ENCODE data around the gene ALAD.
"Not testable (repeated sequence)": the region's sequence is repeated elsewhere in the genome, so short reads cannot be mapped to it uniquely, and the experiment has no call there.

Gene ALAD

DNA sequence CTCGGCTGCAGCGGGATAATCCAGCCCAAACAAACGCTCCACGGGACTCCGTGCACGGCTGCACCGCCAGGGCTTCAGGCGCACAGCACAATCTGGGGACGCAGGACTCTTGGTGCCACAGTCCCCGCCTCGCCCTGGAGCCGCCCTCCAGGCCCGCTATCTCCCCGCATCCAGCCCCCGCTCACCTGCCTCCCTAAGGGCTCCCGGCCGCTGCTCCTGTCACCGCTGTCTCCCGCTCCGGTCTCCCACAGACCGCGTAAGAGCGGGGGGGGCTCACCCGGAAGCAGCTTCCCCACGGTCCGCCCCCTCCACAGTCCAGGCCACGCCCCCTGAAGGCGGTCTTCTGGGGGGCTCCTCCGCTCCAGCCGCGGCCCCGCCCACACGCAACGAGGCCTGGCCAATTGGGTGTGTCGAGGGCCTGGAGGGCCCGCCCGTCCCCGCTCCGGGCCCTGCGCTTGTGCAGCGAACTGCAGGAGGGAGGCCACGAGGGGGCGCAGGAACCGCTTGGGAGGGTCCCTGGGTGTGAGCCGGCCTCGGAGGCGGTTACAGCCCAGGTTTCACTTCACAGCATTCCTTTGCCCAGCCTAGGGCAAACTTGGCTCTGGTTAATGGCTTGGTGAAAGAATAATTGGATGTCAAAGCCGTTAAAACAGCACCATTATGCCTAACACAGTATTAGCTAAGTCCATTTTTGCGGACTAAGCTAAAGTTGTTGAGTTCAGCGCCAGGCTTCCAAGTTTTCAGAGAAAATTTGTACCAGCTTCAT lies at the start of gene ALAD:
TSS of gene ALAD (minus strand) at position 258 of the 766 bp plus-strand sequence. CDS start 7,725 bp downstream, outside the sequence.
- DNase-seq = peak; percentile 98

DNA sequence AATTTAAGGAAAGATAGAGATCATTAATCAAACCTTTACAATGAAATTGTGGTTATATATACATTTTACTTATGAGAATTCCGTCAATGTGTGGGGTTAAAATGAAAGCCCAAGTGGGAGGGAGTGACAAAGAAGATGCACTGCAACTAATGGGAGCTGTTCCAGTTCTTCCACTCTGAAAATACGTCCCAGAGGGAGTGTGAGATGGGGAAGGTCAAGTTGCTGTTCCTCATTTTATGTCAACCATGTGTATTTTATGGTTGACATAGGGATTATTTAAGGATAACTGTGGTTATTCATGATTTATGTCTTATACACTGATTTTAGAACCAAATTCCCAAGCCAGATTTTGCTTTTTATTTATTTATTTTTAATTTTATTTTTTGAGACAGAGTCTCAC lies 48.3 kb upstream of the ALAD start:
- DNase-seq = no peak

DNA sequence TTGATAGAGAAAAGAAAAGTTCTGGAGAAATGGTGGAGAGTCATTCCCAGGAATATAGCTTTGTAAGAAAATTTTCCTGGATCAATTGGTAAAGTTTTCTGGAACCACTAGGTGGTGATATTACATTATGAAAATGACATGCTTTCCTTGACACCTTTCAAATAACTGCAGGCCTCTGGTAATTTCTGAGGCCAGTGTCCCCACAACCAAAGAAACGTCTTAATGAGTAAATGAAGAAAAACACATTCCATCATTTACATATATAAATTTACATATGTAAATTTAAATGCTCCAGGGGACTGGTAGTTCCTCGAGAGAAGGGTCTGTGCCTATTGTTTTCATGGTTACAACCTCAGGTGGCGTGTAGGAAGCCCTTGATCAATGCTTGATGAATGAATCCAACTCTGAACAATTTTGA lies 45.2 kb upstream of the ALAD start:
- DNase-seq = peak; percentile 72

DNA sequence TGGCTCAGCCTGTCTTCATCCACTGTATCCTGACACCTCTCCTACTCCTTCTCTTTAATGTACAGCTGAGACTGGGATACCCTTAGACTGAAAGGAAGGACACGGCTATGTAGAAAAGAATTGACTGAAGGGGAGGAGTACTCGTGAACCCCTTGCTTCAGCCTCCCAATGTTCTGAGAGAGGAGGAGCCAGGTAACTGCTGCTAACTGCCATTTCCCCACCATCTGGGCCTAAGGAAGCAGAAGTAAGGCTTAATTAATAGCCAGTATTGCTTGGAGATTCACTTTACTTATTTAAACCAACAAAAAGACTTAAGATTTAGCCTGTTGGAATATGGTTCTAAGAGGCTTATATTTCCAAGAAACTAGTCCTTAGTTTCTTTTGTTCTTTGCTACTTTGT lies 43.7 kb upstream of the ALAD start:
- DNase-seq = no peak

DNA sequence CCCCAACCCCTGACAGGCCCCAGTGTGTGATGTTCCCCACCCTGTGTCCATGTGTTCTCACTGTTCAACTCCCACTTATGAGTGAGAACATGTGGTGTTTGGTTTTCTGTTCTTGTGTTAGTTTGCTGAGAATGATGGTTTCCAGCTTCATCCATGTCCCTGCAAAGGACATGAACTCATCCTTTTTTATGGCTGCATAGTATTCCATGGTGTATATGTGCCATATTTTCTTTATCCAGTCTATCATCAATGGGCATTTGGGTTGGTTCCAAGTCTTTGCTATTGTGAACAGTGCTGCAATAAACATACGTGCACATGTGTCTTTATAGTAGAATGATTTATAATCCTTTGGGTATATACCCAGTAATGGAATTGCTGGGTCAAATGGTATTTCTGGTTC lies 36.6 kb upstream of the ALAD start:
- DNase-seq = not testable (repeated sequence)

DNA sequence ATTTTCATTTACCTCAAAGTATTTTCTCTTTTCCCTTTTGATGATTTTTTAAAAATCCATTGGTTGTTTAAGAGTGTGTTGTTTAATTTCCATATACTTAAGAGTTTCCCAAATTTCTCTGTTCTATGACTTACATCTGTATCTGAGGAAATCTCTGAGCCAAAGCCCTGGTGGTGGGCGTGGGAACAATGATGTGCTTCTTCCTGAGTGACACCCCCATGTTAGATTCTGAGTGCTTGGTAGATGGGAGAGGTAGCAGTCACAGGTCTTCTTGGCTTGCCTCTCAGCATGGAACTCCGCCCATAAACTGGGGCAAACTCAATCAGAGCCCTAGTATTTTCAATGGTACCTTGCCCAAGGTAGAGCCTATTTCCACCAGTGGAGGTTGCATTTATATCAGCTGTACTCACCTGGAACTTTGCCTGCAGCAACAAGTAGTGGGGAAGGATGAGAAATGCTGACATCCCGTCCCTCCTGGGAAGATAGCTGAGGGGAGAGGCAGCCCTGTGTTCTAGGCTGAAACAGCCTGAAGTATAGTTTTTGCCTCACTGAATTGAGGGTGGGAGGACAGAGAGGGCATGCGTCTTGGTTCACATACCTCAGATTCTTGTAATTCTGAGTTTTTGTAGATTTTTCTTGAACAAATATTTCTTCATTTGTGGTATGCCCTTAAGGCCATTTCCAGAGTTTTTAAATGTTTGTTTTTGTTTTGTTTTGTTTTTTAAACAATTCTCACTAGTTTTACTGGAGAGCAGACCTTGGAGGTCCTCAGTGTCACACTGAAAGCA lies 35.8 kb upstream of the ALAD start:
- DNase-seq = no peak

DNA sequence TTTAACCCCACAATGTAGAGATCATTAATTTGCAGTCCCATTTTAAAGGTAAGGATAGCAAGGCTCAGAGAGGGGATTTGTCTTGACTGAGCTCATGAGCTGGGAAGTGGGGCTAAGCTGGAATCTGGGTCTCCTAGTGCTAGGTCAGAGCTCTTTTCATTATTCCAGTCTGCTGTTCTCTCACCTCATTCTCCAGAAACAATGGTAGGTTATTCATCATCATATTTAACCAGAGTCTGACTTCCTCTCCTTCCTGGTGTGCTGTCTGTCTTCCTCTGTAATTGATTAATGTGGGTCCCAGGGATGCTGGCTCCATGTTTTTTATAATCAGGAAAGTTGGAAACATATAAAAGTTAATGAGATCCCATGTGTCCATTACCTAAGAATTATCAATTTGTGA lies 30.1 kb upstream of the ALAD start:
- DNase-seq = no peak

DNA sequence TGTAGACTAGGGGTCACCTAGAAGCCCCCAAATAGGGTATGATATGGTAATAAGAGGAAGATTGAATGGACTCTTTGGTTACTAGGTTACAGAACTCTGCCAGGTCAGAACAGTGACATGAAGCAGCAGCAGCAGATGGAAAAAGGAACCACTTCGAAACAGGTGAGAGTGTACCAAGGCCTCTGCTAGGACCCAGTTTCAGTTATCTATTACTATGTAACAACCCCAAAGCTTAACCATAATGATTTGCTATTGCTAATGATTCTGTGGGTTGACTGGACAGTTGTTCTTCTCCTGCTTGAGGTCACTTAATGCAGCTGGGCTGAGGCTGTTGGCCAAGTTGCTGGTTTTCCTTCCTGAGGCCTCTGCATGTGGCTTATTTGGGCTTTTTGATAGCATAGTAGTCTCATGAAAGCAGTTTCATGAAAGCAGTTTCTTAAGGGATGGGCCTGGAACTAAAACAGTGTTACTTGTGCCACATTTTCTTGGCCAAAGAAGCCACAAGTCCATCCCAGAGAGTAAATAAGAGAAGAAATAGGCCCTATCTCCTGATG lies 27.1 kb upstream of the ALAD start:
- DNase-seq = no peak

DNA sequence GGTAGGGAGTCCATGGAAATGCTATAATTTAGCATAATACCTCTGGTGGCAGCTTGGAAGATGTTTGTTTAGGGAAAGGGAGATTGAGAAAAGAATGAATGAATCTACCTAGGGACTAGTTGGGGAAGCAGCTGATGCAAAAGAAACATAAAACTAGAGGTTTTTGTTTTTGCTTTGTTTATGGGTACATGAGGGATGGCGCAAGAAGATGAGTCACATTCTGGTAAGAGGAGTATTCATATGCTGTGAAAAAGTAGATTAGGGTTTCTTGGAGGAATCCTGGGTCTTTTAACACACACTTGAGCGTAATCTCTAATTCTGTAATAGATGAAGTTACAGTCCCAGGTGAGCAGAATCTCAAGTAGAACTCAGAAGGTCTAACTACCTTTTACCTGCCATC lies 26.5 kb upstream of the ALAD start:
- no peak for DNase-seq

DNA sequence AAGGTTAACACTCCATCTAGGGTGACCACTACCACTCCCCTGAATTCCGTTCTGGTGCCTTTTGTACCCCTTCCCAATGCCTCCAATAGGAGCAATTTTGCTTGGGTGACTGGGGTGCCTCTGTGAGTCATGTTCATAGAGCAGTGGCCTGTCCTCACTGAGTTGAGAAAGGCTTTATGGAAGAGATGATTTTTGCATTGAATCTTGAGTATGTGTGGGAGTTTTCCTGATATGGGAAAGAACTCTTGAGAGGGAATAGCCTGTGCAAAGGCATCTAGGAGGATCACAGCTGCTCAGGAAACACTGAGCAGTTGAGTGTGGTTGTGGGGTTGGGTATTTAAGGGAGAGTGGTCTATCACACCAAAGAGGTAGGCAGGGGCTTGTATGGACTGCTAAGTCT lies 25.6 kb upstream of the ALAD start:
- DNase-seq = no peak

DNA sequence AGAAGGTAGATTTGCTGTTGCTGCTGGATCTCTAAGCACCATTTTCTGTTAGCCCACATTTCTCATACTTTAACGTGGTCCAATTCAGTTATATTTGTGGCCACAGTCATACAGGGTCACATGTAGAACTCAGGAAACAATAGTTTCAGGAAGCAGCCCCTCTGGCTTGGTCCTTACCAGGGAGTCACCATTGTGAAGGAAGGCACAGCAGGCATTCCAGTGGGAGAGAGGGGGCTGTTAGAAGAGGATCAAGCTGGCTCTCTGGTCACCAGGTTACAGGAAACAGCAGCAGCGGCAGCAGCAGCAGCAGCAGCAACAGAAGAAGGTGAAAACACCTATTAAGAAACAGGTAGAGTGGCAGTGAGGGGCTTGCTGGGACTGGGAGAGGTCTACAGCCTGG lies 24.0 kb upstream of the ALAD start:
- DNase-seq = no peak

DNA sequence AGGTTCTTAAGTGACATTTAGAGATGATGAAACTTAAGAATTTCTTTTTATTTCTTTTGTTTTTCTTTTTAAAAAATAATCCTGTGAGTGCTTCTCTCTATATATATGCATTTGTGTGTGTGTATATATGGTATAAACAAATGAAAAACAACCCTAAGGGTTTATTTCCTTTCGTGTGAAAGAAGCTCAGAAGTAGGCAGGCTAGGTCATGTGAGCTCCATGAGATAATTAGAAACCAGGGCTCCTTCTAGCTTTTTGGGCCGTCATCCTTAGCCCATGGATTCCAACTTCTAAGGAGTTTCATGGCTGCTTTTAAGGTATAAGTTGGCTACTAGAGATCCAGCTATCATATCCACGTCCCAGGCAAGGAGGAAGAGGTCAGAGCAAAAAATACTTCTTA lies 20.6 kb upstream of the ALAD start:
- no peak for DNase-seq

DNA sequence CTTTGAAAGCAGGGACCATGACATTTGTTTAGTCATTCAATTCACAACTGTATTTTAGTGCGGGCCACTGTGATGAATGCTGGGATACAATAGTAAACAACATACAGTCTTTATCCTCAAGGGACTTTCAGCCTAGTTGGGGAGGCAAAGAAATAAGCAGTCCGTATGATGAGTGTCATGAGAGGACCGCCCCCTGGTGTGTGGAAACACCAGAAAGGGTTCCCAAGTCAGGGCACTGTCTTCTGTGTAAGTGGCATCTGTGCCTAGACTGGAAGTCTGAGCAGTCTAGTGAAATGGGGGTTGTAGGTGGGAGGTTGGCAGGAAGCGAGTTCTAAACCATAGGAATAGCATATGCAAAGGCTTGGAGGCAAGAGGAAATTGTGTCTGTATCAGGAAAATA lies 16.3 kb upstream of the ALAD start:
- peak; percentile 26 for DNase-seq

DNA sequence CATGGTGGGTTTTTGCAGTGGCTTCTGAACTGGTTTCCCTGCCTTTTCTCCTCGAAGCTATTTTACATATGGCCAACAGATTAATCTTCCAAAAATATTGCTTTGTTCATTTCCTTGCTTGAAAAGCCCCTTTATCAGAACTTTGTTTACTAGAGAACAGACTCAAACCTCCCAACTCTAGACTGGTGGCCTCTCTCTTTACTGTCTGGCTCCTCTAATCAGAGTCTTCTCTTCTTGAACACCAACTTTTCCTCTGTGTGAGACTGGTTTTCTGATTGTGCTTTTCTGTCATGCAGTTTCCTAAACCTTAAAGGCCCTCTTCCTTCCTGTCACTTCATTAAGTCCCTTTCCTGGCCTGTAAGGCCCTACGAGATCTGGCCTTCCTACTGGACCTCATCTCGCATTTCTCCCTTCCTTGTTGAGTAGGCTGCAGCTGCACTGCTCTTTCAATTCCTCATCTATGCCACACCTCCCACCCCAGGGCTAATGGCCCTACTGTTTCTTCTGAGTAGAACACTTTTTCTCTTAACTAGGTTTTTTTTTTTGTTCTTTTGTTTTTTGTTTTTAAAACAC lies 15.2 kb upstream of the ALAD start:
- no peak for DNase-seq

DNA sequence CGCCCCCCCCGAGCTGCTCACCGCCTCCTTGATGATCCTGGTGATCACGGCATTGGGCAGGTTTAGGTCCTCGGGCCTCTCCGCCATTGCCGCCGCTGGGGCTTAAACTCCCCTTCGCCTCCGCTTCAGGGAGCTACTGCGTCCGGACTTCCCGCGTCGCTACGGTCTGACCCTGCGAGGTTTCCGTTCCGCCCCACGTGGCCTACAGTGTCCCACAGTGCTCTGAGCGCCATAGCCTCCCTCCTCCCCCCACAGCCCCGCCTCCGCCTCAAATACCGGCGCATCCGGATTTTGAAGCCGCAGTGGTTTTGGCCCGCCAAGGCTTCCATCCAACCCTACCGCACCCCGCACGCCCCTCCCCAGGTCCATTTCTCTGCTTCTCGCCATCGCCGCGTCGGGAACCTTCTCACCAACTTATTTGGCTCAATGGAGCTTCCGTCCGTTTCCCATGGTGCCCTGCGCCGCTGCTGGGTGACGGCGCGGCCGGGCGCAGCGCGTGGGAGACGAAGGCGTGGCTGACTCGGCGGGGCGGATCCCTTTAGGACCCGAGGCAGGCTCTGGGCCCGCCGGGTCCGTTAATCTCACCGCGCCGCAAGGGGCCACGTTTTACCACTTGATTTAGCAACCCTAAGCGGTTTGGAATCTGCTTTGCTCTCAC lies 9.3 kb upstream of the ALAD start, which contains the start of the genes C9orf43 and POLE3:
TSS of gene C9orf43 (plus strand) at position 541 of the 658 bp plus-strand sequence. CDS start 2,747 bp downstream, outside the sequence.
TSS of gene POLE3 (minus strand) at position 469 of the 658 bp plus-strand sequence. CDS start at position 87, 382 bp downstream.
- peak; percentile 96 for DNase-seq

DNA sequence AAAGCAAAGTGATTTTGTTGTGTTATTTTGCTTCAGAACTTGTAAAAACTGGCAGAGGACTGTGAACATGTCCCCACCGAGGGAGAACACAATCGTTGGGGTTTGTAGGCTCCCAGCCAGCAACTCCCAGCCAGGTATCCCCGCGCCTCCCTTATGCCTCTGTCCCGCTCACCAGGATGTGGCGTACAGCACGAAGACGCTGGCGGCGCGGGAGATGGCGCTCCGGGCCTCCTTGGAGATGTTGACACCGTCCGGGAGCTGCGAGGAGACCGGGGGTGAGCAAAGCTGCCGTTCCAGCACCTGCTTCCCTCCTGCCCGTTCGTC lies 8.8 kb upstream of the ALAD start:
- no peak for DNase-seq

DNA sequence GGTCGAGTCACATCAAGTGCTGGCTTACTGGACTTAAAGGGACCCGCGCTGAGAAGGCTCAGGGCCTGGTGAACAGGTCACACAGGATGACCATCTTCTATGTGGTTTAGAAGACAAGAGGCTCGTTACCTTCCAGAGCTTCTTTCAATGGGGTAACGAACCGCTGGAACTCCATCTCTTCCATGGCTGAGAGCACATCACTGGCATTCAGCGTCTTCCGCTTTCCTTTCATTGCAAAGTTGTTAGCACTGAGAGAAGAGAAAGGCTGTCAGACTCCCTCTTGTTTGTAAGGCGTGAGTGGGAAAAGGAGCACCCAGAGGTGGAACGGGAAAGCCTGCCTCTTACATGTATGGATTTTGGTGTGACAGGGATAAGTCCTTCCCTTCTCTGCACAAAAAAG lies 8.4 kb upstream of the ALAD start:
- no peak for DNase-seq

DNA sequence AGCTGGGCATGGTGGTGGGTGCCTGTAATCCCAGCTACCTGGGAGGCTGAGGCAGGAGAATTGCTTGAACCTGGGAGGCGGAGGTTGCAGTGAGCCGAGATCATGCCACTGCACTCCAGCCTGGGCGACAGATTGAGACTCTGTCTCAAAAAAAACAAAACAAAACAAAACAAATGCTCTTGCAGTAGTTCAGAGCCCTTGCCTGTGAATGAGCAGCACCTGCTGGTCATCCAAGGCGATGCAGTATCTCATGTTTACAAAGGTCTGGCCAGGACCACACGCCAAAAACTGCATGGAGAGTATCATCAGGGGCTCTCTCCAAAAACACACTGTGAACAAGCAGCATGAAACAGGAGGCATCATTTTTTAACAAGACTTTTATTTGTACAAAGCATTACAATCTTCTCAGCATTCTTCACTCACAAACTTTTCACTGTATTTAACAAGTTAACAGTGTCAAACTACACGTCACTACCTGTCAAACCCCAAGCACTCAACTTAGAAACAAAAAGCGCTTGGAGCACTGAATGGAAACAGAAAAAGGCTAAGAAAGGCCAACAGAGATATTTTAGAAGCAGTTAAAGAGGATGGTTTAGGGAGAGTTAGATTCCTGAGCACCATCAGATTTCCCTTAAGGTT lies 5.9 kb upstream of the ALAD start:
- DNase-seq = peak; percentile 84

DNA sequence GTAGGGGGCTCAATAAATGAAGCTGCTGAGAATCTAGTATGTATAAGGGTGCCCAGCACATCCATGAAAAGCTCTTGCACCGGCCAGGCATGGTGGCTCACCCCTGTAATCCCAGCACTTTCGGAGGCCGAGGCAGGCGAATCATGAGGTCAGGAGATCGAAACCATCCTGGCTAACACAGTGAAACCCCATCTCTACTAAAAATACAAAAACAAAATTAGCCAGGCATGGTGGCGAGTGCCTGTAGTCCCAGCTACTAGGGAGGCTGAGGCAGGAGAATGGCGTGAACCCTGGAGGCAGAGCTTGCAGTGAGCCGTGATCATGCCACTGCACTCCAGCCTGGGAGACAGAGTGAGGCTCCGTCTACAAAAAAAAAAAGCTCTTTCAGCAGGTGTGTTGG lies 5.3 kb upstream of the ALAD start:
- not testable (repeated sequence) for DNase-seq

DNA sequence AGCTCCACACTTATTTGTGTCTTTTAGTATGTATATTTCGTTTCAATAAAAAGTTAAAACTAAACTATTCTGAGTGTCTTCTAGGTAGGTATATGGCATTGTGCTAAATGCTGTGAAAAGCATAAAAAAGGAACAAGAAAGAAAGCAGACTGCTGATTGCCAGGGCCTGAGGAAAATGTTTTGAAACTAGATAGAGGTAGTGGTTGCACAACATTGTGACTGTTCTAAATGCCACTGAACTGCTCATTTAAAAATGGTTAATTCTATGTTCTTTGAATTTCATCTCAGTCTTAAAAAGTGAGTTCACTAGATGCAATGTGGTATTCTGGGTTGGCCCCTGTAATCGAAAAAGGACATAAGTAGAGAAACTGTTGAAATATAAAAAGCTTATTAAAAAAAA lies 2.6 kb upstream of the ALAD start:
- DNase-seq = no peak

DNA sequence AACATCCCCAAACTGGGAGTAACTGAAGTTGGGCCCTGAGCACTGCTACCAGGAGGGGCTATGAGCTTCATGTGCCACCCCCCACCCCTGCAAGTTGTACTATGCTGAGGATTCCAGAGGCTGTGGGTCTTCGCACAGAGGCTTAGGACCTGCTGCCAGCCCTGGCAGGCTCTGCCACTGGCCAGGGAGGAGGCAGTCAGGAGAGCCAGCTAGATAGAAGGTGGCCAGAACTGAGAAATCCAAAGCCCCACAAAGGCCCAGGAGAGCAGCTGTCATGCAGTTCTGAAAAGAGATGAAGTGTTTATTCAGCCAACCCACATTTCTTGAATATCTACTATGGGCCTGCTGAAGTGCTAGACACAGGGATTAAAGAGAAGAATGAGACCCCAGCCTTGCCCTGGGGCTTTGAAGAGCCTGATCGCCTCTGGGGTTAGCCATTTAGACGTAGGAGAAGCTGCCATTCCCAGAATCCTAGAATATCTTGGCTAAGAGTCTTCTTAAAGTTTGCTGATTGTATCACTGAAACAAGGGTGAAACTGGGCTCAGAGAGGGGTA lies 1.4 kb downstream of the ALAD start:
- no peak for DNase-seq

DNA sequence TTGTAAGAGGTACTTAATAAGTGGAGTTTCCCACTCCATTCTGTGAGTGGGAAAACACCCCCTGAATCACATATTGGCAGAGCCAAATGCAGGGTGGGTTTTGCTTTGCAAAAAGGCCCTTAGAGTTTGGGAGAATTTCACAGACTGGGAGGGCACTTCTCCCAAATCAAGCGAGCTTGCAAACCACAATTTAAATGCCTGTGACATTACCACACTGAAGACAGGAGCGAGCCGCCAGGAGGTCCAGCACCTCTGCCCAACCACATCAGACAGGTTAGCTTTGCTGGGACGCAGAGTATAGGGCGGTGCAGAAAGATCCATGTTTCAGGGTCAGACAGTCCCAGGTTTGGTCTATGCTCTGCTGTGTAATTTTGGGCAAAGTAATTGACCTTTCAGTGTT lies 2.3 kb downstream of the ALAD start:
- DNase-seq = no peak
